Kasumi-1 (cell line): ENCODE measurements around the gene COL8A1.

ENCODE experiments used
- DNase-seq, 2 experiments: peaks; one replicate each; lab custom pipeline; 2025; lab: John Stamatoyannopoulos, UW

The COL8A1 gene

DNA sequence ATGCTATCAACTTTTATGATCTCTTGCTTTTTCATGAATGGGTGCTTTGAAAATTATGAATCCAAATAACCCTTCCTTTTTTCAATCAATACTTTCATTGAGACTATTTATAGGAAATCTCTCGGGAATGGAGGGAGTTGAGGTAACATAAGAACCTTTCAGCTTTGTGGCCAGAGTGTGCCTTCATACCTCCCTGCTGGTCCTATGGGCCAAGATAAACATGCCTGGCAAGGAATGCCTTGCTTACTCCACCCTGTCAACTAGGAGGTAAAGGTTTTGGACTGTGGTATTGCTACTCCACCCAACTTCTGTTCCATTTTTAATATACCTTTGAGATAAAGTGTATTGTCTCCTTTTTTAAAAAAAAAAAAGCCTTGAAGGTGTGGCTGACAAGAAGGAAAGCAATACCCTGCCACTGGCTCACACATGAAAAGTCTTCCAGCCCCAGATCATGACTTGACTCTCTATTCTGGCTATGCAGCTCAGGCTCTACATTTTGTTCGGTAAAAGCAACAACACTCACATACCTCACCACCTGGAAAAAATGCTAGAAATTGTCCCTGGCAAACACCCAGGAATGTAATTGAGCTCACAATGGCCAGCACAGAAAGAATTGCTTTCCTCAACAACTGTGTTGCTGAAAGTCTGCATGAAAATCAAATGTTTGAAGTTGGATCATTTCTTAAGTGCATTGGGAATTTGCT is 35.8 kb downstream of the COL8A1 start:
- no peak for DNase-seq

DNA sequence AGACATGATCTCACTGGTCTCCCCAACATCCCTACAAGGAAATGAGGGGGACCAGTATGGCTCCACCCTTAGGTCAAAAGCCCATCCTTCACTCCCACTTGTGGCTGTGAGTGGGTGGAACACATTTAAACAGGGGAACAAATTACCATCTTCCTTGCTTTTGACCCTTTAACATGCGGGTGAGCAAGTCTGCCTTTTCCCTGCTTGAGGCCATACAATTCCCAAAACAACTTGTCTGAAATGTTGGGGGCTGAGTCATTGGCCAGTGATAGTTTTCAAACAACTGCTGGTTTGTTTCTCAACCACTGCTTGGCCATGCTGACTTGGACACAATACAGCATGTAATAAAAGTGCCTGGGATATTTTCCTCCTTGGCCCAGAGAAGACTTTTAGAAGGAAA is 39.6 kb downstream of the COL8A1 start:
- DNase-seq, result no peak

DNA sequence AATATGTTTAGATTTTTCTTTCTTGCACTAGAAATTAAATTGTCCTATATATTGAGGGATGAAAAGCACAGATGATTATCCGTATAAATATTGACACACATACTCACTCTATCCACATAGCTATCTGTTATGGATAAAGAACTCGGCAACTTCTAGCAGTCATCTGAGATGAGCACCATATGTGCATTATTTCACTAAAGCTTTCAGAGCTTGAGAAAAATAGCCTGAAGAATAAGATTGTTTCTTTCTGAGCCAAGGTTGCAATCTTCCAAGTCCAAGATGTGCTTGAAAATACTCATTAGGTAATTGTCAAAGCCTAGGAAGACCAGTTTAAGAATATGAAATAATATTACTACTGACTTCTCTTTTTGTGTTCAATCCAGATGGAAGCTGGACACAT is 40.5 kb downstream of the COL8A1 start:
- no peak for DNase-seq

DNA sequence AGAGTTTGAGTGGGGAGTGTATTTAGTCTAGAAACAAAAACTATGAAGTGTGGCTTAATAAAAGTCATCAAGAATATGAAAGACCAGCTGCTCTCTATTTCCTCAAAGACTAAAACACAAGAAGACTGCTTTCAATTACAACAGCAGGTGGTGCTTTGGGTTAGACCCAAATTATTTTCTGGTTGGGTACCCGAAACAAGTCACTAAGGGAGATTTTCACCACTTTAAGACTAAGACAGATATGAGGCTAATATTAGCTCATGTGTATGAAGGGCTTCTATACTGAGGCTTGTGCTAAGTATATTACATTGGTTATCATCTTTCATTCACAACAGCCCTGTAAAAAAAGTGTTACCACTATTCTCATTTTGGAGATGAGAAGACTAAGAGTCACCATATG is 43.1 kb downstream of the COL8A1 start:
- DNase-seq, result no peak

DNA sequence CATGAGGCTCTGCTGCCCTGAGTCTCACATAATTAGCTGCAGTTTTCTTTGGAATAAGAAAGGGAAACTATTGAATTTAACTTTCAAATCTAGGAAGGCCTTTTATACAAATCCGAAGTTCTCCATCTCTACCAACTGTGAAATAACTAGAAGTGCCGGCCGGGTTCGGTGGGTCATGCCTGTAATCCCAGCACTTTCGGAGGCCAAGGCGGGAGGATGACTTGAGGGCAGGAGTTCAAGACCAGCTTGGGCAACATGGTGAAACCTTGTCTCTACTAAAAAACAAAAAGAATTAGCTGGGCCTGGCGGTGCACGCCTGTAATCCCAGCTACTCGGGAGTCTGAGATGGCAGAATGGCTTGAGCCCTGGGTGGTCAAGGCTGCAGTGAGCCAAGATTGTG is 43.6 kb downstream of the COL8A1 start:
- DNase-seq, result no peak

DNA sequence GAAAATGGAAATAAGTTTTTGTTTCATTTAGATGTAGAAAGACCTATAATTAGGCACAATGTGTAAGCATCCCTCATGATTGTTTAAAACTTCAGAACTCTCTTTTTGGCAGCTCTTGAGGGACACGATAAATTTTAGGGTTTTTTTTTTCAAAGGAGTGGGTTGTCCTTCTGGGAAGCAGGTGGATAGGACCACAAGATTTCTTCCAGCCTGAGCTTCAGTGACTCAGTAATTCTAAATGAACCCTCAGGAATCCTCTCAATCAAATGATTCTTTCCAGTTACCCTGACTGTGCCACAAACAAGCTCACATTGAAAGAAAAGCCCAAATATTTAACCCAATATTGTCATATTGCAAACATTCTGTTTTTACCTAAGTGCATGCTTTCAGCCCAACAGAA is 45.1 kb downstream of the COL8A1 start:
- DNase-seq, result no peak

DNA sequence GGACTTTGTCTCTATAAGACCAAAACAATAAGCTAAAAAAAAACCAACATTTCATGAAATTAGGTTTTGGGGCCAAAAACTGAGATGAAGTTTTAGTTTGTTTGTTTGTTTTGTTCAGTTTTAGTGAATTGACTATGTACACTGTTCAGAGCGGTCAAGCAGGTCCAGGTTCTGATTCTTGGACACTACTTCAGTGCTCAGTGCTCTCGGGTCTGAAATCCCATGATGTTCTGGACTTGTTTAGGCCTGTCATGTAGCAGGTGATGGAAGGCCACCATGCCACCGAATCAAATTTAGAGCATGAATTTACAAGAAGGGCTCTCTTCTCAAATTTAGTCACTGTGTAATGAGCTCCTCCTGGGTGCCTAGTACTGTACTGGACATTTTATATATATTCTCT is 45.5 kb downstream of the COL8A1 start:
- DNase-seq, result no peak

DNA sequence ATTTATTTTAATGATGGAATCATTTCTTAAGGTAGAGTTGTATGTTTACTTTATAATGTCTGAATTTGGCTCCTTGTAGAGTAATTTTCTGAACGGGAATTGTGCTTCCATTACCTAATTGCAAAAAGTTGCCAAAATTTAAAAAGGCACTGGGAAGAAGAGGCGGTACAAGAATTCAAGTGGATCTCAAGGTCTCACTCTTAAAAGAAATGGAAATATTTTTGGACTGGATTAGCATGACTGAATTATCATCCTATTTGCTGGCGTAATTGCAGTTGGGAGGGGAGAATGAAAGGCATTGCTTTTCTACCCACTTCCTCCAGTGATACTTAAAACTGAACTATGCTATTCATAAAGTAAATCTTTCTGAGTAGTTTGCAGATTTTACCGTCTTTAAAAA is 46.2 kb downstream of the COL8A1 start:
- DNase-seq, result no peak

DNA sequence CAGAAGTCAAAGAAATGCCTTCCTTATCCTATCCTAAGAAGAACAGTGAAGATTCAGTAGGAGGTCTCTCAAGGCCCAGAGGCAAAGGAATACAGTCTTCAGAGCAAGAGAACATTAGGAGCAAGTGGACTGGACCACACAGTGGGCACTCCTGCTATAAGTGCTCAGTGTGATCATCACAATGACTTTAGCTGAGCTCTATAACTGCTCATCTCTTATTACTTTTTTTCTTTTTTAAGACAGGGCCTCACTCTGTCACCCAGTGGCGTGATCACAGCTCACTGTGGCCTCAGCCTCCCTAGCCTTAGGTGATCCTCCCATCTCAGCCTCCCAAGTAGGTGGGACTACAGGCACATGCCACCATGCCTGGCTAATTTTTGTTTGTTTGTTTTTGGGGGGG is 48.1 kb downstream of the COL8A1 start:
- no peak for DNase-seq

DNA sequence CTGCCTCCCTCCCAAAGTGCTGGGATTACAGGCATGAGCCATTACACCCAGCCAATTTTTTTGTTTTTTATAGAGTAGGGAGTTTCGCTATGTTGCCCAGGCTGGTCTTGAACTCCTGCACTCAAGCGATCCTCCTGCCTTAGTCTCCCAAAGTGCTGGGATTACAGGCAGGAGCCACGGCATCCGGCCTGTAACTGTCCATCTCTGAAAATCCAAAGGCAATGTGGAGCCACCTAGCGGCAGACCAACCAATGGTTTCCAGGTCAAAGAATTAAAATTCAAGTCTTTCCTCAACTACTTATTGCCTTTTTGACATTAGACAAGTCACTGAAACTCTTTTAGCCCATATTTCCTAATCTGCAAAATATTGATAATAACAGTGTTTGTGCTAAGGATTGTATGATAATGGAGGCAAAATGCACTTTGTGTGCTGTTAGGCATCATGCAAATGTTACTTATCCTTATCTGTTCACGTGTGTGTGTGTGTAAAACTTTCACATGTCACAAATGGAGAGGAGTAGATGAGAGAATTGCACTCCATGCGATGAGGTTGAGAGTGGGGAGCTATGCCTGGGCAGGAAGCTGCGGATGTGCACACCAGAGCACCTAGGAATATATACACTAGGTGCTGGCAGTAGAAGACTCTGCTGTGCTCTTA is 48.7 kb downstream of the COL8A1 start:
- peak; percentile 37 to 64 for DNase-seq

DNA sequence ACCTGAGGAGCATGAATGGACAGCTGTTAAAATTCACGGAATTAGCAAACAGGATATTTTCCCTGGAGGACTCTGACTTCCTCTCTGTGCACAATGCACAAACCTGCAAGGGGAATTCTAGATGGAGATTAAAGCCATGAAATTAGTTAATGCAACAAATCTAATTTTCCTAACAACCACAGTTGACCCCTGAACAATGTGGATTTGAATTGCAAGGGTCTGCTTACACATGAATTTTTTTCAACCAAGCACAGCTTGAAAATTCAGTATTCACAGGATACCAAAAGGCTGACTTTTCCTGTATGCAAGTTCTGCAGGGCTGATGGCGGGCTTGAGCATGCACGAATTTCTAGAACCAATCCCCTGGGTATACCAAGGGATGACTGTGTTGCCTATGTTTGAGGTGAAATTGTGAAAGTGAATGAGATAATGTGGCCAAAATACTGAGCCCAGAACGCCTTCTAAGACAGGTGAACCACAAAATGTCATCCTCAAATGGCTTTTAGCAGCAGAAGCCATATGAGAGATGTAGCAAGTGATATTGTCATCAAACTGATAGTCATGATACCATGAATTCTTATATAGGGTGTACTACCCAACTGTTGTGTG is 52.5 kb downstream of the COL8A1 start:
- DNase-seq, result no peak

DNA sequence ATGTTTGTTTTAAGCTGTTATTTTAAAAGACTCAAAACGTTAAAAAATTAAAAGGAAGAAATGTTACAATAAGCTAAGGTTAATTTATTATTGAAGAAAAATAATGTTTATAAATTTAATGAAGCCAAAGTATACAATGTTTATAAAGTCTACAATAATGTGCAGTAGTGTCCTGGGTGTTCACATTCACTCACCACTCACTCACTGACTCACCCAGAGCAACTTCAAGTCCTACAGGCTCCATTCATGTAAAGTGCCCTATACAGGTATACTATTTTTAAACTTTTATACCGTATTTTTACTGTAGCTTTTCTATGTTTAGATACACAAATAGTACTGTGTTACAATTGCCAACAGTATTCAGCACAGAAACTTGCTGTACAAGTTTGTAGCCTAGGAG is 55.2 kb downstream of the COL8A1 start:
- DNase-seq, result no peak

DNA sequence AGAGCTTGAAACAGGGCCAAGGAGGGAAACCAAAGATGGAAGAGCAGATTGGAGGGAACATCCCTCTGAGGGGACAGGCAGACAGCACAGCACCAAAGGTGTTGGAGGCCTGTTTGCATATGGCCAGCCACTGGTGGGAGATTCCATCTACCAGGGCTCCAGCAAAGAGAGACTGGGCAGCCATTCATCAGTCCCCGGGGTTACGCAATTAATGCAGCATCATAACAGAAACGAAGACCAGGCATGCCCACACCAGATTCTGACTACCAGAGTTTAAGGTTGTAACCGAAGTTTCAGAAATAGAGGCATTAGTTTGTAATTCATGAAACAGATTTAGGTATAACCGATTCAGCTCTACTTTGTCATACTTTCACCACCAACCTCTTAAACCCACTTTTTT is 58.1 kb downstream of the COL8A1 start:
- DNase-seq, result no peak

DNA sequence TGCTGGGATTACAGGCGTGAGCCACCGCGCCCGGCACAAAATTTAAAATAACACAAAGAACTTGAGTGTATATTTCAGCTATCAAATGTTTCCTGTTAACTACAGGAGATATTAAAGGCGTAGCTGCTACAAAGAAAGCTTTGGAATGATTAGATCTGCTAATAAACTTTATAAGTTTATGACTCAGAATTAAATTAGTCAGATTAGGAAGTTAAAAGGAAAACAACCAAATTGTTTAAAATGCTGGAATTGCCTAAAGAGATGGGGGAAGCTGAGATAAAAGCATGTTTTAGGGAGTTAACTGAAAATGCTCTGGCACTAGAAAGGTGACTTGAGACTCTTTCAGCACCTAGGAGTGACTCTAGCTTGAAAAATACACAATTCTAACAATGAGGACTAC is 58.9 kb downstream of the COL8A1 start:
- DNase-seq, result no peak

DNA sequence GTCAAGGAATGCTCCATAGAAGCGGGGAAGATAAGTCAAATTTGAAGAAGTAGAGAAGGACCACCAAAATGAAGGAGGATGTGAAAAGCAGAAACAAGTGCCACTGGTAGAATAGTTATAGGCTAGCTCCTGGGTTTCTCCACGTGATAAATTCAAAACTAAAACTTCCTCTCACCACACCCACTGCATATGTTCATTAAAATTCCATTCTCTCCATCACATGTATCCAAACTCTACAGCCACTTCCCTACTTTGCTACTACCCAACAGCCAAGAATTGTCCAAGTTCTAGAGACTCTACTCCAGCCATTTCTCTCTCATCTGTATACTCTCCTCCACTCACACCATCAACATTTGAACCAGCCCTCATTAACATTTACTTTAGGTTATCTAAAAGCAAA is 60.5 kb downstream of the COL8A1 start:
- DNase-seq, result no peak

DNA sequence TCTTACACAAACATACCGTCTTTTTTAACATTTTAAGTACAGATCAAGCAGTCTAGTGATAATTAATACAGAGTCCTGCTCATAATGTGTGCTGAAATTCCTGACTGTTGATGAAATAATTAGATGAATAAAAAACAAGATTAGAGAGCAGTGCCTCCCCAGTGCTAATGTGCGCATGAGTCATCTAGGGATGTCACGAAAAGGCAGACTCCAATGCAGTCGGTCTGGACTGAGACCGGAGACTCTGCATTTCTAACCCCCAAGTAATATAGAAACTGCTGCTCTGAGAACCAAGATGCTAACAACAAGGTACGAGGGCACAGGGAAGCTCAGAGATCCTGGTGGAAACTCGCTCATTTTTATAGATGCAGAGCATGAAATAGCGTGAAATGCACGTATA is 61.4 kb downstream of the COL8A1 start:
- no peak for DNase-seq

DNA sequence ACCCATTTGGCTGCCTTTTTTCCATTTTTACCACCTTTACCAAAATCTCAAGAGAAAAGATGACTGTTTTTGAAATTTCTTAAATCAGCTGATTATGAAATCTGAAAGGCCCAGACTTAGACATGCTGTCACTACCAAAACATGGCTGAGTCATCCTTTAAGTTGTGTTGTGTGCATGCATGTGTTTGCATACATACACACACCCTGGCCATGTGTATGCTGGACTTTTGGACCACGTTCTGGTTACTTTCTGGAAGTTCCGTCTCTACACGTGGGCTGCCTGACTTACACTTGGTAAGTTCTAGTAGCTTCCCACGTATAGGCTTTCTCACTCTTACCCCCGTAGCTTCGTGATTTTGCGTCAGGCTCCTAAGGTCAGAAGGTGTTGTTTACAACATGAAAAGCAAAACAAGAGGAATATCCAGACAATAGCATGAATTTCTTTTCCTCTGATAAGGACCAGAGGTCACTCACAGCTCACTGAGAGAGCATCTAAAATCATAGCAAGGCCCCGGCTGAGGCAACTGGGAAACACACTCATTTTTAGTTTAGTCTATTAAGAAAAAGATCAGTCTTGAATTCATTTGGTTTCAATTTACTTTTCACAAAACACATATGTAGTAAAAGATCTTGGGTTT is 62.4 kb downstream of the COL8A1 start:
- DNase-seq, result no peak

DNA sequence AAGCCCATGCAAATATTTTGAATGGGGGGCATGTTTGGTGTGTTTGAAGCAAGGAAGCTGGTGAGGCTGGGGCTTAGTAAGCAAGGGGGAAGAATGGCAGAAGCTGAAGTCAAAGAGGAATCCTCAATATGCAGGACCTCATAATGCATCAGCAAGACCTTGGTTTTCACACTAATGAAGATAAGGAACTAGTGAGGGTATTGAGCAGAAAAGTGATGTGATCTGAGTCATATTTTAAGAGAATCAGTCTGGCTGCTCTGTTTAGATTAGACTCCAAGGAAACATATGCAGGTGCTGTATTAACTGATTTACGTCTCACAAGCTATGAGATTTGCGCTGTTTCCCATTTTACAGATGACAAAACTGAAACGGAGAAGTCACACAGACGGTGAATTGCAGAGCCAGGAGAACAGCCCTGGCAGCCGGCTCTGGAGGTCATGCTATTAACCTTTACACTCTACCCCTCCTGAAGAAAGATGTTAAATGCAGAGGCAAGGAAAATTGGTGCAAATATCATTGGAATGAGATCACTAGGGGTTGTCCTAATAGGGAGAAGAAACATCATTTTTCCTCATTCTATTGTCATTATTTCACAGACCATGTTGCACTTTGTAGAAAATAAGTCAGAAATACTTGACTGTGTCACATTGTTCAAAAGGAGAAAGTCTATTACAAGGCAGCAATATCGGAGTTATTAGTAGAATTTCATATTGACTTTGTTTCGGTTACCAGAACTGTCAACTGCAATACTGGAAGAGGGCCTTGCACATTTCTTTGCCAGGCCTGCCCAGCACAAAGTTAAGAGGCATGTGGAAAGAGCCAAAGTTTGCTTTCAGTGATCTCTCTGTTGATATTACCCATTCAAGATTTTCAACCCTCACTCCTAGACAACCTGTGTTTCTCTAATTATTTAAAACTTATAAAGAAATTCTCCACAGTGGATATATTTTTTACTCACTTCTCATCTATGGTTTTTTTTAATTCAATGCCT is 64.9 kb downstream of the COL8A1 start:
- no peak for DNase-seq

DNA sequence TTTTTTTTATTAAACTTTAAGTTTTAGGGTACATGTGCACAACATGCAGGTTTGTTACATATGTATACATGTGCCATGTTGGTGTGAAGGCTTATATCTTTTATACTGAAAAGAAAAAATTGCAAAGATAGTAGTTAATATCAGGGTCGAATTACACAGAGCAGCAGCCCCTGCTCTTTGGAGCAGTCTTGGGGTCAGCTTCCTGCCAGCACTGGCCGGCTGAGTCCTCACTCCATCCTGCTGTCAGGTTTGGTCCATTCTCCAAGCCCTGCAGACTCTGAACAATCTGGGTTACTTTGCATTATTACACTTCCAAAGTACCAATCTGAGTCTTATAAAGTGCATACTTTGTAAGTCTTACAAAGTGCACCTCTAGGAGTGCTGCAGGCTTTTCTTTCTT is 66.0 kb downstream of the COL8A1 start:
- no peak for DNase-seq

DNA sequence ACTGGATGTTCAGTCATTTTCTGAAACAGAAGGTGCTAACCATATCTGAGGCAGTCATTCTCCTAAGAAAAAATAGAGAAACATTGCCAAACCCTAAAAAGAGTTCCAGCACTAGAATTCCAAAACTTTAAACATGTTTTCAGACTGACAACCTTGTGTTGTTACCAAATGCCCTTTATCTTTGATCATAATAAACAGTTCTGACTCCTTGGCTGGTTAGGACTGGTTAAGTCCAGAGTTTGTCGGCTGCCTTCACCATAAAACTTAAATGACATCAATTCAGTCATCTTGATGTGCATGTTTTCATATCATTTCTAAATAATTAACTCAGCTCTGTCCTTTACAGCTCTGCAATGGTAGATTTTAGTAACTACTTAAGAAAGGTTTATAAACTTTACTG is 68.0 kb downstream of the COL8A1 start:
- DNase-seq, result no peak

DNA sequence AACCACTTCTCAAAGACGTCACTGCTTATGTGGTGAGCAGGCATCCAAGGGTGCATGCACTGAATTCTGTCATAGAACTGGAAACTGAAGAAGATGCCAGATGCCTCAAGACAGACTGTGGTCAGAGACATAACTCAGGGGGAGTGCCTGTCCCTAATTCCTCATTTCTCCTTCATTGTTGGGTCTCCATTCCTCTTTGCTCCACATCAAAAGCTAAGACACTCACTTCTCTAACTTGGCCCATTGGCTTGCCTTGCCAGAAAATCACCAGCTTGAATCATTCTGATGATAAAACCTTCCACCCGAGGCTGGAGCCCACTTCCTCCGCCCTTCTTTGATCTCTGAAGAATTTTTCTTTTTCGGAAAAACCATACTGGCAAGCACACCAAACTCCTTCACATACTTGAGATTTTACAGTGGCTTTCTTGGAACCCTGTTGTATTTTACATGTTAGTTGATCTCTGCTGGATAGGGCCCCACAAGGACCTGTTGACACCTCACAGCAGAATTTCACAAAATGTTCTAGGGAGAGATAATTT is 69.9 kb downstream of the COL8A1 start:
- DNase-seq, result no peak

DNA sequence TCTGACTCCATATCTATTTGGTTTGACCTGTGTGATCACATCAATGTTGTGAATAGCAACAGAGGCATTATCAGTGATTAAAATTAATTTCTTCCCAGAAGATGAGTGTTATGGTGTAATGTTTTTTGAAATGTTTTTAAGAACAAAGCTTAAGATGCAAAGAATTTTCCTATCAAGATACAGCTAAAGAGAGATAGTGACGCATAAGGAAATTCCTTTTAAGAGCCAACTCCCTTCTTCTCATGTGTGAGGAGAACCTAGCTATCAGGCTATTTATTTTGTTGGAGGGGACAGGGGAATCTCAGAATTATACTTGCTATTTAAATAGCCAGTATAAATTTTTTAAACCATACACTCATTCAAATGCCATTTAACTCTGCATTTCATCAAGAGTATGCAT is 71.3 kb downstream of the COL8A1 start:
- DNase-seq, result no peak
